Measurements from ENCODE around the gene SLC12A7. TPM values are rescaled to one million over a fixed set of nuclear protein-coding genes. Genes with fewer than 3 reads are reported as not detected.

The SLC12A7 gene
- polyA plus RNA-seq, 2 donors = 4.0 to 4.7 TPM

- Histone ChIP-seq H3K27ac (ENCODE audit: low read depth in 2 of 2, low read length in 1 of 2) (no peak overlapping the region), H3K4me3 (ENCODE audit: low read depth in 1 of 2, low read length in 2 of 2) (no peak overlapping the region), H3K27me3 (ENCODE audit: control insufficient read depth in 1 of 2, insufficient read depth in 2 of 2, low read length in 2 of 2) (no peaks in the 10 kb centered on the region), H3K36me3 (ENCODE audit: control insufficient read depth in 2 of 2, insufficient read depth in 2 of 2, low read length in 1 of 2) (no peaks in the 10 kb centered on the region), H3K9me3 (ENCODE audit: control insufficient read depth in 2 of 2, insufficient read depth in 1 of 2, low read depth in 1 of 2, low read length in 1 of 2) (no peaks in the 10 kb centered on the region), H3K4me1 (ENCODE audit: control insufficient read depth in 2 of 2, insufficient read depth in 2 of 2, low read length in 1 of 2) (peaks cover 0 to 35% of the 10 kb centered on the region in 2 donors)
- WGBS, 2 donors = 68 to 82% methylated on average over 23 of the region's 23 CpGs
Observed at GRCh38 chr5:1106385-1107166, 5.3 kb downstream of the SLC12A7 start.

GRCh38 chr5:1105350-1106265 is 6.3 kb downstream of the SLC12A7 start:
- 37 to 59% methylated on average over 19 of the region's 19 CpGs for WGBS, 2 donors
- Histone ChIP-seq H3K9me3 (ENCODE audit: control insufficient read depth in 2 of 2, insufficient read depth in 1 of 2, low read depth in 1 of 2, low read length in 1 of 2) (no peaks in the 10 kb centered on the region), H3K4me3 (ENCODE audit: low read depth in 1 of 2, low read length in 2 of 2) (no peak overlapping the region), H3K4me1 (ENCODE audit: control insufficient read depth in 2 of 2, insufficient read depth in 2 of 2, low read length in 1 of 2) (peaks cover 0 to 32% of the 10 kb centered on the region in 2 donors), H3K27me3 (ENCODE audit: control insufficient read depth in 1 of 2, insufficient read depth in 2 of 2, low read length in 2 of 2) (no peaks in the 10 kb centered on the region), H3K27ac (ENCODE audit: low read depth in 2 of 2, low read length in 1 of 2) (peak overlapping the region in 1 of 2 donors; percentile 48), H3K36me3 (ENCODE audit: control insufficient read depth in 2 of 2, insufficient read depth in 2 of 2, low read length in 1 of 2) (no peaks in the 10 kb centered on the region)

GRCh38 chr5:1104327-1105006 is 7.4 kb downstream of the SLC12A7 start:
- WGBS, 2 donors = 56 to 61% methylated on average over 27 of the region's 27 CpGs
- Histone ChIP-seq H3K27ac (ENCODE audit: low read depth in 2 of 2, low read length in 1 of 2) (peak overlapping the region; percentile 58 to 61), H3K9me3 (ENCODE audit: control insufficient read depth in 2 of 2, insufficient read depth in 1 of 2, low read depth in 1 of 2, low read length in 1 of 2) (no peaks in the 10 kb centered on the region), H3K27me3 (ENCODE audit: control insufficient read depth in 1 of 2, insufficient read depth in 2 of 2, low read length in 2 of 2) (no peaks in the 10 kb centered on the region), H3K4me3 (ENCODE audit: low read depth in 1 of 2, low read length in 2 of 2) (no peak overlapping the region), H3K4me1 (ENCODE audit: control insufficient read depth in 2 of 2, insufficient read depth in 2 of 2, low read length in 1 of 2) (peaks cover 0 to 32% of the 10 kb centered on the region in 2 donors), H3K36me3 (ENCODE audit: control insufficient read depth in 2 of 2, insufficient read depth in 2 of 2, low read length in 1 of 2) (no peaks in the 10 kb centered on the region)

DNA sequence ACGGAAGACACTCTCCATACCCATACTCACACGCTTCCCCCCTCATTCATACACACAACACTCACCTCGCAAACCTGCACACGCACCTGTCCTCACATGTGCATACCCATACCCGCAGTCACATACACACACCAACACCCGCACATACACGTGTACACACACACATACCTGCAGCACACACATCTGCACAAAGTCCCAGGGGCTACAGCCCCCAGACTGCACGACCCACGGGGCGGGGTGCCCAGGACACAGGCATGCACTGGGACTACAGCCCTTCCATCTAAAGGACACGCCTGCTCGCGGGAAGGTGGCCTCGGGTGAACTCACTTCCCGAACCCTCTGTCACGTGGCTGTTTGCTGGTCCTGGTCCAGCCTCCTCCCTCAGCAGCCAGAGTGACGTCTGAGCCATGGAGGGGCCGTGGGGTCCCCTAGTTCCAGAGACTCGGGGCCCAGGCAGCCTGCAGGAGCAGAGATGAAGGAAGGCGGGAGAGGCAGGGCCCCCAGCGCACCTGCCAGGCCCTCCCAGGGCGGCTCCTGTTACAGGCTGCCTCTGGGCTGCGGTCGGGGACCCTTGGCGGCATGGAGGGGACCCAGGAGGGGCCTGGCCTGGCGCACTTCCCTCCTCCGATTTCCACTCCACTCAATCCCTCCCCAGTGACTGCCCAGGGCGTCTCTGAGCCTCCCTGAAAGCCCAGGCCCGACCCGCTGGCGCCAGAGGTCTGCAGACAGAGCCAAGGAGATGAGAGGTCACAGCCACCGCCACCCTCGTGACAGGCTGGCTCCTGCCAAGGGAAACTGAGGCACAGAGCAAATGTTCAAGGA is 8.1 kb downstream of the SLC12A7 start:
- Histone ChIP-seq H3K27me3 (ENCODE audit: control insufficient read depth in 1 of 2, insufficient read depth in 2 of 2, low read length in 2 of 2) (no peaks in the 10 kb centered on the region), H3K4me3 (ENCODE audit: low read depth in 1 of 2, low read length in 2 of 2) (no peak overlapping the region), H3K36me3 (ENCODE audit: control insufficient read depth in 2 of 2, insufficient read depth in 2 of 2, low read length in 1 of 2) (no peaks in the 10 kb centered on the region), H3K4me1 (ENCODE audit: control insufficient read depth in 2 of 2, insufficient read depth in 2 of 2, low read length in 1 of 2) (peaks cover 0 to 31% of the 10 kb centered on the region in 2 donors), H3K27ac (ENCODE audit: low read depth in 2 of 2, low read length in 1 of 2) (peak overlapping the region; percentile 52 to 58), H3K9me3 (ENCODE audit: control insufficient read depth in 2 of 2, insufficient read depth in 1 of 2, low read depth in 1 of 2, low read length in 1 of 2) (no peaks in the 10 kb centered on the region)
- 30 to 48% methylated on average over 33 of the region's 33 CpGs for WGBS, 2 donors

DNA sequence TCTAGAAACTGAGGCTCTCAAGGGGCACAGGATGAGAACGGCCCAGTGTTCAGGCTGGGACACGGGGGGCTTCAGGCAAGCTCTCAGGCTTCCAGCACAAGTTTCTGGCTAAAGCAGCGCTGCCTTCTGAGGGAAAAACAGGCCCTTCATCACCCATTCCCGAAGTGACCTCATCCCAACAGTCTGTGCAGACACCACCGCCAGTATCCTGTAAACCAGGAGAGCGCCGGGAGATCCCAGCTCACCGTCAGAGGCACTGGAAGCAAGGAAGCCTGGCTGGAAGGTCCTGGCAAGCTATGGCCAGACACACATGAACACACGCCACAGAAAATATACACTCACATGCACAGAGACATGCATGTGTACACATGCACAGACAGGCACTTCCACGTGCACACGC is 8.8 kb downstream of the SLC12A7 start:
- H3K36me3 ChIP-seq (ENCODE audit: control insufficient read depth in 2 of 2, insufficient read depth in 2 of 2, low read length in 1 of 2) = no peaks in the 10 kb centered on the region
- peak overlapping the region in 1 of 2 donors; percentile 24 for H3K27ac ChIP-seq (ENCODE audit: low read depth in 2 of 2, low read length in 1 of 2)
- no peaks in the 10 kb centered on the region for H3K27me3 ChIP-seq (ENCODE audit: control insufficient read depth in 1 of 2, insufficient read depth in 2 of 2, low read length in 2 of 2)
- WGBS, 2 donors = 72% methylated on average over 11 of the region's 11 CpGs
- H3K4me1 ChIP-seq (ENCODE audit: control insufficient read depth in 2 of 2, insufficient read depth in 2 of 2, low read length in 1 of 2) = peaks cover 0 to 31% of the 10 kb centered on the region in 2 donors
- H3K4me3 ChIP-seq (ENCODE audit: low read depth in 1 of 2, low read length in 2 of 2) = no peak overlapping the region
- H3K9me3 ChIP-seq (ENCODE audit: control insufficient read depth in 2 of 2, insufficient read depth in 1 of 2, low read depth in 1 of 2, low read length in 1 of 2) = no peaks in the 10 kb centered on the region

DNA sequence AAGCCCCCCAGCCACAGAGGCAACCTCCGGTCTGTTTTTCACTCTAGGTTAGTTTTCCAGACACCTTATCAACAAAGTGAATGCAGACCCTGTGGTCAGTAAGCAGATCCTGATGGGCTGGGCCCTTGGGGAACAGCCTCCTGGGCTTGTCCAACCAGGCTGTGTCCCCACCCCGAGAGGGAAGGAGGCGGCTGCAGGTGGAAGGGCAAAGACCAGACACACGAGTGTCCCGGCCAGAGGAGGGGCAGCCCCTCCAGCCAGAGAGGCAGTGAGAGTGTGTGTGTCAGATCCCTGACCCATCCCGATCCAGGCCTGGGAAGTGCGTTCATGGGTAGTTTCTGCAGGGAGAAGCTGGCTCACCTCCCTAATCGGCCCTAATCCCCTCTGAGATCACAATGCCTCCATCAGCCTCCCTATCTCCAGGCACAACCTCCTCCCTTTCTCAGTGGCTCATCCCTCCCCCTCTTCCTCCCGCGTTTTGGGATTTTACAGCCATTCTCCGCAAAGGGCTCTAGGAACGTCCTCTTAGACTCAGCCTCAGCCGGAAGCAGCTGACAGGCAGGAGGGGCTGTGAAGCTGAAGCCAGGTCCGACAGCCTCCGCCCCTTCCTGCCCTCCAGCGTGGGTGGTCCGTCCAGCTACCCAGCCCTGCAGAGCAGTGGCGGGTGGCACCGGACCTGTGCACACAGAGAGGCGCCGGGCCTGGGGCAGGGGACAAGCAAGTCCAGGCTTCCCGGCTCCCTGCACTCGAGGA is 9.7 kb downstream of the SLC12A7 start:
- Histone ChIP-seq H3K36me3 (ENCODE audit: control insufficient read depth in 2 of 2, insufficient read depth in 2 of 2, low read length in 1 of 2) (no peaks in the 10 kb centered on the region), H3K4me1 (ENCODE audit: control insufficient read depth in 2 of 2, insufficient read depth in 2 of 2, low read length in 1 of 2) (peaks cover 0 to 27% of the 10 kb centered on the region in 2 donors), H3K27ac (ENCODE audit: low read depth in 2 of 2, low read length in 1 of 2) (peak overlapping the region in 1 of 2 donors; percentile 24), H3K4me3 (ENCODE audit: low read depth in 1 of 2, low read length in 2 of 2) (no peak overlapping the region), H3K9me3 (ENCODE audit: control insufficient read depth in 2 of 2, insufficient read depth in 1 of 2, low read depth in 1 of 2, low read length in 1 of 2) (no peaks in the 10 kb centered on the region), H3K27me3 (ENCODE audit: control insufficient read depth in 1 of 2, insufficient read depth in 2 of 2, low read length in 2 of 2) (no peaks in the 10 kb centered on the region)
- WGBS, 2 donors = 50 to 54% methylated on average over 23 of the region's 23 CpGs

DNA sequence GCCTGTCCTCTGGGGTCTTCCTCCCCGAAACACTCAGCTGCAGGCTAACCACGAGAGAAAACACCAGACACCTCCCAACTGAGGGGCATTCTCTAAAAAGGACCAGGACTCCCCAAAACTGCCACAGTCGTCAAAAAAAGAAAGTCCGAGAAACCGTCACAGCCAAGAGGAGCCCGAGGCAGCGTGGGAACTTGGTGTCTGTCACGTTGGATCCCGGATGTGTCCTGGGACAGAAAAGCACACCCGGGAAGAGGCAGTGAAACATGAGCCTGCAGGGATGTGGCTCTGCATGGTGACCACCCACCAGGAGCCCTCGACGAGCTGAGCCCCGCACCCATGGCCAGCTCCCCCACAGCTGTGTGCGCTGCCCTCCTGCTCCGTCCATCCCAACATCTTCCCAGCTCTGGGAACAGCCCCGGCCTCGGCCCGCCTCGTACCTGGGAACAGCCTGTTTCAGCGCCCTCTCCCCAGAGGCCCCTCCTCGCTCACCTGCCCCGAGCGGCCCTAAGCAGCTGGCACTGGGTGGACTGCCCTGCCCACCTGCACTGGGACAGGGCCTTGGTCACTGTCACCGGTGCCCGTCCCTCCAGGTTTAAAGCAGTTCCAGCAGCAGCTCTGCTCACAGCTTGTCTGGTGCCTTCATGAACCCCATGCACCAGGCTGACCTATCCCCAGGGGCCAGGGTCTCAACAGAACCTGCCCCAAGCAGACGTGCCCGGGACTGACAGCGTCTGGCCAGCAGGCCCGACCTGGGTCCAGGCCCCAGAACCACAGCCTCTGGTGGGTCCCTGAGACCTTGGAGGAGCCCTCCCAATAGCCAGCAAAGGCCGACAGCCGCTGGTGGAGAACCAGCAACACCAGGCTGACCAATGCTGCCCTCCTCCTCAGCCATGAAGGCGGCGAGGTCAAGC is 10.9 kb downstream of the SLC12A7 start:
- peaks cover 0 to 27% of the 10 kb centered on the region in 2 donors for H3K4me1 ChIP-seq (ENCODE audit: control insufficient read depth in 2 of 2, insufficient read depth in 2 of 2, low read length in 1 of 2)
- 84 to 87% methylated on average over 33 of the region's 33 CpGs for WGBS, 2 donors

More for the DNA sequence above, 10.9 kb downstream of the SLC12A7 start:
- Histone ChIP-seq H3K9me3 (ENCODE audit: control insufficient read depth in 2 of 2, insufficient read depth in 1 of 2, low read depth in 1 of 2, low read length in 1 of 2) (no peaks in the 10 kb centered on the region), H3K4me3 (ENCODE audit: low read depth in 1 of 2, low read length in 2 of 2) (no peak overlapping the region), H3K36me3 (ENCODE audit: control insufficient read depth in 2 of 2, insufficient read depth in 2 of 2, low read length in 1 of 2) (no peaks in the 10 kb centered on the region), H3K27me3 (ENCODE audit: control insufficient read depth in 1 of 2, insufficient read depth in 2 of 2, low read length in 2 of 2) (no peaks in the 10 kb centered on the region), H3K27ac (ENCODE audit: low read depth in 2 of 2, low read length in 1 of 2) (no peak overlapping the region)

Measured in esophagus (tissue), 2 donors.